ENCODE results near the gene KPNA1.

Gene KPNA1

GRCh38 chr3:122553171-122553570 lies 38.4 kb upstream of the KPNA1 start:
- Histone ChIP-seq H3K4me1 (ENCODE audit: control insufficient read depth, insufficient read depth, low read length, poor library complexity, severe bottlenecking) (peaks cover 4% of the 10 kb centered on the region), H3K27ac (ENCODE audit: low read depth, low read length, severe bottlenecking) (no peak overlapping the region), H3K36me3 (ENCODE audit: control insufficient read depth, insufficient read depth, low read length) (no peaks in the 10 kb centered on the region), H3K9me3 (ENCODE audit: control insufficient read depth, low read length) (no peaks in the 10 kb centered on the region), H3K4me3 (ENCODE audit: extremely low read depth, insufficient read depth, low read length, poor library complexity, severe bottlenecking) (no peak overlapping the region)
- 60% methylated on average over 1 of the region's 3 CpGs; no CpG with 5 or more reads in 1 of the 2 experiments for WGBS, 2 experiments (ENCODE audit: insufficient coverage in 2 of 2)

GRCh38 chr3:122548619-122549018 lies 33.9 kb upstream of the KPNA1 start:
- no CpG with 5 or more reads among the region's 1 CpG for WGBS, 2 experiments (ENCODE audit: insufficient coverage in 2 of 2)
- Histone ChIP-seq H3K36me3 (ENCODE audit: control insufficient read depth, insufficient read depth, low read length) (no peaks in the 10 kb centered on the region), H3K27ac (ENCODE audit: low read depth, low read length, severe bottlenecking) (no peak overlapping the region), H3K9me3 (ENCODE audit: control insufficient read depth, low read length) (no peaks in the 10 kb centered on the region), H3K4me3 (ENCODE audit: extremely low read depth, insufficient read depth, low read length, poor library complexity, severe bottlenecking) (no peak overlapping the region), H3K4me1 (ENCODE audit: control insufficient read depth, insufficient read depth, low read length, poor library complexity, severe bottlenecking) (no peaks in the 10 kb centered on the region)

- Histone ChIP-seq H3K9me3 (ENCODE audit: control insufficient read depth, low read length) (no peaks in the 10 kb centered on the region), H3K4me1 (ENCODE audit: control insufficient read depth, insufficient read depth, low read length, poor library complexity, severe bottlenecking) (no peaks in the 10 kb centered on the region), H3K27ac (ENCODE audit: low read depth, low read length, severe bottlenecking) (no peak overlapping the region), H3K4me3 (ENCODE audit: extremely low read depth, insufficient read depth, low read length, poor library complexity, severe bottlenecking) (no peak overlapping the region), H3K36me3 (ENCODE audit: control insufficient read depth, insufficient read depth, low read length) (no peaks in the 10 kb centered on the region)
- 86 to 100% methylated on average over 1 to 3 of the region's 3 CpGs for whole genome bisulfite sequencing, 2 experiments (ENCODE audit: insufficient coverage in 2 of 2)
These were observed 33.3 kb upstream of the KPNA1 start for GRCh38 chr3:122548076-122548475.

GRCh38 chr3:122546151-122546550 lies 31.4 kb upstream of the KPNA1 start:
- whole genome bisulfite sequencing, 2 experiments (ENCODE audit: insufficient coverage in 2 of 2), result 100% methylated on average over 2 of the region's 5 CpGs
- no peaks in the 10 kb centered on the region for H3K4me1 ChIP-seq (ENCODE audit: control insufficient read depth, insufficient read depth, low read length, poor library complexity, severe bottlenecking)

GRCh38 chr3:122538956-122539490 lies 24.3 kb upstream of the KPNA1 start:
- Histone ChIP-seq H3K27ac (ENCODE audit: low read depth, low read length, severe bottlenecking) (no peak overlapping the region), H3K9me3 (ENCODE audit: control insufficient read depth, low read length) (no peaks in the 10 kb centered on the region), H3K4me3 (ENCODE audit: extremely low read depth, insufficient read depth, low read length, poor library complexity, severe bottlenecking) (no peak overlapping the region), H3K36me3 (ENCODE audit: control insufficient read depth, insufficient read depth, low read length) (no peaks in the 10 kb centered on the region), H3K4me1 (ENCODE audit: control insufficient read depth, insufficient read depth, low read length, poor library complexity, severe bottlenecking) (peaks cover under 1% of the 10 kb centered on the region)
- WGBS, 2 experiments (ENCODE audit: insufficient coverage in 2 of 2), result 87 to 90% methylated on average over 5 to 6 of the region's 7 CpGs

More at GRCh38 chr3:122546151-122546550, 31.4 kb upstream of the KPNA1 start:
- H3K36me3 ChIP-seq (ENCODE audit: control insufficient read depth, insufficient read depth, low read length), result no peaks in the 10 kb centered on the region
- H3K27ac ChIP-seq (ENCODE audit: low read depth, low read length, severe bottlenecking), result no peak overlapping the region
- H3K9me3 ChIP-seq (ENCODE audit: control insufficient read depth, low read length), result no peaks in the 10 kb centered on the region
- no peak overlapping the region for H3K4me3 ChIP-seq (ENCODE audit: extremely low read depth, insufficient read depth, low read length, poor library complexity, severe bottlenecking)

- Histone ChIP-seq H3K36me3 (ENCODE audit: control insufficient read depth, insufficient read depth, low read length) (no peaks in the 10 kb centered on the region), H3K9me3 (ENCODE audit: control insufficient read depth, low read length) (no peaks in the 10 kb centered on the region), H3K4me1 (ENCODE audit: control insufficient read depth, insufficient read depth, low read length, poor library complexity, severe bottlenecking) (peaks cover 6% of the 10 kb centered on the region), H3K27ac (ENCODE audit: low read depth, low read length, severe bottlenecking) (no peak overlapping the region), H3K4me3 (ENCODE audit: extremely low read depth, insufficient read depth, low read length, poor library complexity, severe bottlenecking) (no peak overlapping the region)
- WGBS, 2 experiments (ENCODE audit: insufficient coverage in 2 of 2), result 42 to 53% methylated on average over 3 of the region's 3 CpGs
These were observed 21.9 kb upstream of the KPNA1 start for GRCh38 chr3:122536632-122537001.

- Histone ChIP-seq H3K36me3 (ENCODE audit: control insufficient read depth, insufficient read depth, low read length) (no peaks in the 10 kb centered on the region), H3K4me3 (ENCODE audit: extremely low read depth, insufficient read depth, low read length, poor library complexity, severe bottlenecking) (no peak overlapping the region), H3K9me3 (ENCODE audit: control insufficient read depth, low read length) (no peaks in the 10 kb centered on the region), H3K4me1 (ENCODE audit: control insufficient read depth, insufficient read depth, low read length, poor library complexity, severe bottlenecking) (peaks cover 6% of the 10 kb centered on the region), H3K27ac (ENCODE audit: low read depth, low read length, severe bottlenecking) (no peak overlapping the region)
- 59 to 60% methylated on average over 5 of the region's 6 CpGs for WGBS, 2 experiments (ENCODE audit: insufficient coverage in 2 of 2)
These were observed 21.4 kb upstream of the KPNA1 start for GRCh38 chr3:122535964-122536631.

GRCh38 chr3:122533931-122534334 lies 19.2 kb upstream of the KPNA1 start:
- no peaks in the 10 kb centered on the region for H3K36me3 ChIP-seq (ENCODE audit: control insufficient read depth, insufficient read depth, low read length)
- no peak overlapping the region for H3K27ac ChIP-seq (ENCODE audit: low read depth, low read length, severe bottlenecking)
- H3K9me3 ChIP-seq (ENCODE audit: control insufficient read depth, low read length), result no peaks in the 10 kb centered on the region
- peaks cover 6% of the 10 kb centered on the region for H3K4me1 ChIP-seq (ENCODE audit: control insufficient read depth, insufficient read depth, low read length, poor library complexity, severe bottlenecking)
- no peak overlapping the region for H3K4me3 ChIP-seq (ENCODE audit: extremely low read depth, insufficient read depth, low read length, poor library complexity, severe bottlenecking)
- 100% methylated on average over 1 of the region's 1 CpG for WGBS, 2 experiments (ENCODE audit: insufficient coverage in 2 of 2)

GRCh38 chr3:122533480-122533879 lies 18.7 kb upstream of the KPNA1 start:
- H3K4me1 ChIP-seq (ENCODE audit: control insufficient read depth, insufficient read depth, low read length, poor library complexity, severe bottlenecking), result peaks cover 6% of the 10 kb centered on the region
- no peak overlapping the region for H3K27ac ChIP-seq (ENCODE audit: low read depth, low read length, severe bottlenecking)
- 83% methylated on average over 1 of the region's 2 CpGs; no CpG with 5 or more reads in 1 of the 2 experiments for WGBS, 2 experiments (ENCODE audit: insufficient coverage in 2 of 2)
- H3K9me3 ChIP-seq (ENCODE audit: control insufficient read depth, low read length), result no peaks in the 10 kb centered on the region
- no peaks in the 10 kb centered on the region for H3K36me3 ChIP-seq (ENCODE audit: control insufficient read depth, insufficient read depth, low read length)
- no peak overlapping the region for H3K4me3 ChIP-seq (ENCODE audit: extremely low read depth, insufficient read depth, low read length, poor library complexity, severe bottlenecking)

GRCh38 chr3:122530164-122530563 lies 15.4 kb upstream of the KPNA1 start:
- Histone ChIP-seq H3K4me1 (ENCODE audit: control insufficient read depth, insufficient read depth, low read length, poor library complexity, severe bottlenecking) (peaks cover 6% of the 10 kb centered on the region), H3K9me3 (ENCODE audit: control insufficient read depth, low read length) (no peaks in the 10 kb centered on the region), H3K36me3 (ENCODE audit: control insufficient read depth, insufficient read depth, low read length) (no peaks in the 10 kb centered on the region), H3K27ac (ENCODE audit: low read depth, low read length, severe bottlenecking) (no peak overlapping the region), H3K4me3 (ENCODE audit: extremely low read depth, insufficient read depth, low read length, poor library complexity, severe bottlenecking) (no peak overlapping the region)
- WGBS, 2 experiments (ENCODE audit: insufficient coverage in 2 of 2), result 100% methylated on average over 1 of the region's 2 CpGs

- Histone ChIP-seq H3K9me3 (ENCODE audit: control insufficient read depth, low read length) (no peaks in the 10 kb centered on the region), H3K4me3 (ENCODE audit: extremely low read depth, insufficient read depth, low read length, poor library complexity, severe bottlenecking) (no peak overlapping the region), H3K4me1 (ENCODE audit: control insufficient read depth, insufficient read depth, low read length, poor library complexity, severe bottlenecking) (no peaks in the 10 kb centered on the region), H3K36me3 (ENCODE audit: control insufficient read depth, insufficient read depth, low read length) (no peaks in the 10 kb centered on the region), H3K27ac (ENCODE audit: low read depth, low read length, severe bottlenecking) (no peak overlapping the region)
- WGBS, 2 experiments (ENCODE audit: insufficient coverage in 2 of 2), result 94 to 95% methylated on average over 4 to 5 of the region's 11 CpGs
These were observed 8.6 kb upstream of the KPNA1 start for GRCh38 chr3:122523317-122523716.

Measured in mesodermal cell (in vitro differentiated cells).